Measurements from ENCODE around the gene AGFG1. TPM values are rescaled to one million over a fixed set of nuclear protein-coding genes. Genes with fewer than 3 reads are reported as not detected.

The AGFG1 gene
- total RNA-seq, 1 experiment from 2014 or later, result 72.5 TPM

DNA sequence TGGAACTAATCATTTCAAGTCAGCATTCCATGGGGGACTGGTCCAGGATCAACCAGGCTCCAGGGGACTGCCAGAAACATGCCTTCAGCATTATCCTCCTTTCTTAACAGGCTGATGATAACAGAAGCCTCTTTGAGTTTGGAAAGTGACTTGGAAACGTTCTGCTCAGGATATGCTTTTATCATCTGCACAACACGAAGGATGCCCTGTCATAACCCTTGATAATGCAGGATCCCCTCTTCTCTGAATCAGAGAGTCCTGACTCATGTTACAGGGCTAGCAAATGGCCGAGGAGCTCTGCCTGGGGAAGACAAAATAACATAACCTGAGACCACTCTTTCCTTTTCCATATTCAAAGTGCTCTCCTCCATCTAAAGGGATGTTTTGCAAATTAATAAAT, 136.0 kb downstream of the AGFG1 start:
- intact Hi-C loops (cut with micrococcal nuclease), result no loop called here
- CTCF ChIA-PET, result no interaction called here

More for the DNA sequence above, 136.0 kb downstream of the AGFG1 start:
- Histone ChIP-seq H3K4me1 (ENCODE audit: control insufficient read depth in 1 of 2, insufficient read depth in 2 of 2, low read length in 2 of 2) (no peaks in the 10 kb centered on the region), H3K27me3 (ENCODE audit: insufficient read depth, low read length) (no peaks in the 10 kb centered on the region), H3K9me3 (ENCODE audit: control insufficient read depth in 1 of 2, insufficient read depth in 1 of 2, low read depth in 1 of 2, low read length in 2 of 2) (no peaks in the 10 kb centered on the region), H3K79me2 (ENCODE audit: insufficient read depth, low read length) (no peaks in the 10 kb centered on the region), H4K20me1 (ENCODE audit: insufficient read depth) (no peaks in the 10 kb centered on the region), H3K9me2 (ENCODE audit: insufficient read depth) (no peaks in the 10 kb centered on the region), H3K4me2 (ENCODE audit: low read length) (no peak overlapping the region), H3K9ac (ENCODE audit: low read length) (no peak overlapping the region), H2AFZ (ENCODE audit: low read depth, low read length, poor library complexity, severe bottlenecking) (no peak overlapping the region), H3K27ac (ENCODE audit: low read depth, low read length) (no peak overlapping the region), H3K36me3 (ENCODE audit: control insufficient read depth in 1 of 2, insufficient read depth in 2 of 2, low read length in 2 of 2) (no peaks in the 10 kb centered on the region), H3K4me3 (replicated peaks in 1 of 2; ENCODE audit: low read depth in 1 of 2, low read length in 2 of 2) (no peak overlapping the region)
- ChIA-PET POLR2A (no interaction called here), RAD21 (ENCODE audit: low non-redundant PET in 1 of 2, low total read pairs in 2 of 2, uncharacterized antibody in 2 of 2, unreplicated experiment in 2 of 2) (no interaction called here)
- no TSS peak for BruUV-seq (replicated peaks)
- DNase-seq (ENCODE audit: low read depth, low spot score), result no peak
- no peak for ATAC-seq
- TF ChIP-seq ZFX (IDR thresholded peaks at IDR 0.05) (no peak), EGR1 (IDR thresholded peaks at IDR 0.05; ENCODE audit: low read depth) (no peak), EZH2phosphoT487 (IDR thresholded peaks at IDR 0.05; ENCODE audit: borderline replicate concordance) (no peak), CEBPB (IDR thresholded peaks at IDR 0.05; ENCODE audit: low read depth) (no peak), CBX3 (IDR thresholded peaks at IDR 0.05; ENCODE audit: low read depth) (no peak), SP1 (IDR thresholded peaks at IDR 0.05; ENCODE audit: low read depth) (no peak), RAD21 (IDR thresholded peaks at IDR 0.05; ENCODE audit: low read depth) (no peak)
- TF ChIP-seq, protein P1, sequence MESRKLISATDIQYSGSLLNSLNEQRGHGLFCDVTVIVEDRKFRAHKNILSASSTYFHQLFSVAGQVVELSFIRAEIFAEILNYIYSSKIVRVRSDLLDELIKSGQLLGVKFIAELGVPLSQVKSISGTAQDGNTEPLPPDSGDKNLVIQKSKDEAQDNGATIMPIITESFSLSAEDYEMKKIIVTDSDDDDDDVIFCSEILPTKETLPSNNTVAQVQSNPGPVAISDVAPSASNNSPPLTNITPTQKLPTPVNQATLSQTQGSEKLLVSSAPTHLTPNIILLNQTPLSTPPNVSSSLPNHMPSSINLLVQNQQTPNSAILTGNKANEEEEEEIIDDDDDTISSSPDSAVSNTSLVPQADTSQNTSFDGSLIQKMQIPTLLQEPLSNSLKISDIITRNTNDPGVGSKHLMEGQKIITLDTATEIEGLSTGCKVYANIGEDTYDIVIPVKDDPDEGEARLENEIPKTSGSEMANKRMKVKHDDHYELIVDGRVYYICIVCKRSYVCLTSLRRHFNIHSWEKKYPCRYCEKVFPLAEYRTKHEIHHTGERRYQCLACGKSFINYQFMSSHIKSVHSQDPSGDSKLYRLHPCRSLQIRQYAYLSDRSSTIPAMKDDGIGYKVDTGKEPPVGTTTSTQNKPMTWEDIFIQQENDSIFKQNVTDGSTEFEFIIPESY (IDR thresholded peaks at IDR 0.05; ENCODE audit: extremely low read depth, insufficient replicate concordance, low read length), result no peak
- TF ChIP-seq, protein P2, sequence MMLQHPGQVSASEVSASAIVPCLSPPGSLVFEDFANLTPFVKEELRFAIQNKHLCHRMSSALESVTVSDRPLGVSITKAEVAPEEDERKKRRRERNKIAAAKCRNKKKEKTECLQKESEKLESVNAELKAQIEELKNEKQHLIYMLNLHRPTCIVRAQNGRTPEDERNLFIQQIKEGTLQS (IDR thresholded peaks at IDR 0.05), result no peak

Measured in HCT116 (cell line).